Neural cell (in vitro differentiated cells): ENCODE data around the gene CCDC73. TPM values are rescaled to one million over a fixed set of nuclear protein-coding genes. Genes with fewer than 3 reads are reported as not detected.

ENCODE experiments used
- H2AFZ ChIP-seq: fragments of 200-600, 300-800 bp; sonication (generic), shearing (Covaris generic); 2 replicates; pipeline ENCODE4 v1.6.0; 2014; ENCODE audit warnings: low read depth, mild to moderate bottlenecking, antibody characterized with exemption, low read length, moderate library complexity
- H3F3A ChIP-seq: fragments of 200-600 bp; shearing (Covaris generic); 2 replicates; pipeline ENCODE4 v1.6.1; 2016; ENCODE audit warnings: mild to moderate bottlenecking, moderate library complexity, mixed read lengths, antibody characterized with exemption, low read length; ENCODE audit not compliant: insufficient read depth, poor library complexity, severe bottlenecking
- H3K27ac ChIP-seq: fragments of 200-600, 300-800 bp; sonication (generic), shearing (Covaris generic); 2 replicates; pipeline ENCODE4 v1.5.1; 2014; ENCODE audit warnings: mild to moderate bottlenecking, low read length, moderate library complexity
- H3K27me3 ChIP-seq: fragments of 300-800, 200-600 bp; sonication (generic), shearing (Covaris generic); 2 replicates; pipeline ENCODE4 v1.6.0; 2014; ENCODE audit warnings: mild to moderate bottlenecking, low read depth, low read length, moderate library complexity; ENCODE audit not compliant: insufficient read depth
- H3K36me3 ChIP-seq: fragments of 300-800, 200-600 bp; sonication (generic), shearing (Covaris generic); 2 replicates; pipeline ENCODE4 v1.5.1; 2014; ENCODE audit warnings: mild to moderate bottlenecking, antibody characterized with exemption, low read length, moderate library complexity; ENCODE audit not compliant: insufficient read depth
- H3K4me2 ChIP-seq: fragments of 300-800, 200-600 bp; sonication (generic), shearing (Covaris generic); 2 replicates; pipeline ENCODE4 v1.6.0; 2014; ENCODE audit warnings: mild to moderate bottlenecking, low read length
- H3K4me3 ChIP-seq: fragments of 300-800, 200-600 bp; sonication (generic), shearing (Covaris generic); 2 replicates; pipeline ENCODE4 v1.5.1; 2014; ENCODE audit warnings: mild to moderate bottlenecking, low read length, moderate library complexity
- H3K79me2 ChIP-seq: fragments of 200-600 bp; shearing (Covaris generic); replicated peaks from 2 replicates; pipeline ENCODE4 v1.6.0; 2014; ENCODE audit warnings: mild to moderate bottlenecking, low read length, moderate library complexity; ENCODE audit not compliant: insufficient read depth
- H3K9ac ChIP-seq: fragments of 300-800, 200-600 bp; sonication (generic), shearing (Covaris generic); 2 replicates; pipeline ENCODE4 v1.6.1; 2016; ENCODE audit warnings: mild to moderate bottlenecking, low read length, mixed read lengths
- H3K9me2 ChIP-seq: fragments of 200-600 bp; shearing (Covaris generic); 2 replicates; pipeline ENCODE4 v1.6.1; 2016; ENCODE audit warnings: mild to moderate bottlenecking, low read length, mixed read lengths; ENCODE audit not compliant: insufficient read depth
- H3K9me3 ChIP-seq: fragments of 200-600, 300-800 bp; sonication (generic), shearing (Covaris generic); 2 replicates; pipeline ENCODE4 v1.6.1; 2016; ENCODE audit warnings: mild to moderate bottlenecking, mixed run types, low read length, moderate library complexity, mixed read lengths
- H4K20me1 ChIP-seq: fragments of 200-600 bp; shearing (Covaris generic); 2 replicates; pipeline ENCODE4 v1.6.1; 2016; ENCODE audit warnings: mild to moderate bottlenecking, mixed run types; ENCODE audit not compliant: insufficient read depth
- CTCF ChIP-seq: fragments of 450-650 bp; IDR thresholded peaks from 2 replicates; pipeline ENCODE4 v1.5.1; 2014; ENCODE audit warnings: antibody characterized with exemption, mild to moderate bottlenecking, moderate library complexity; ENCODE audit not compliant: poor library complexity, severe bottlenecking
- EP300 ChIP-seq: fragments of 450-650 bp; conservative IDR thresholded peaks from 2 replicates; pipeline ENCODE4 v1.6.1; 2014; ENCODE audit warnings: antibody characterized with exemption, mild to moderate bottlenecking, moderate library complexity; ENCODE audit not compliant: poor library complexity, severe bottlenecking
- EZH2 ChIP-seq: fragments of 200-600, 300-800 bp; shearing (Covaris generic), sonication (generic); IDR thresholded peaks from 2 replicates; pipeline ENCODE4 v1.6.1; 2014; ENCODE audit warnings: antibody characterized with exemption, low read length, borderline replicate concordance, mild to moderate bottlenecking; ENCODE audit not compliant: insufficient read depth, poor library complexity, severe bottlenecking
- MXI1 ChIP-seq: fragments of 450-650 bp; conservative IDR thresholded peaks from 2 replicates; pipeline ENCODE4 v1.6.1; 2014; ENCODE audit warnings: antibody characterized with exemption, mild to moderate bottlenecking; ENCODE audit not compliant: poor library complexity, severe bottlenecking
- POLR2AphosphoS5 ChIP-seq: IDR thresholded peaks from 2 replicates; pipeline ENCODE4 v1.6.1; 2012
- RAD21 ChIP-seq: fragments of 450-650 bp; conservative IDR thresholded peaks from 2 replicates; pipeline ENCODE4 v1.6.1; 2014; ENCODE audit warnings: antibody characterized with exemption, mild to moderate bottlenecking, moderate library complexity
- REST ChIP-seq: IDR thresholded peaks from 2 replicates; pipeline ENCODE4 v1.6.1; 2012; ENCODE audit warnings: borderline replicate concordance
- SMC3 ChIP-seq: fragments of 450-650 bp; conservative IDR thresholded peaks from 2 replicates; pipeline ENCODE4 v1.6.1; 2014; ENCODE audit warnings: antibody characterized with exemption, mild to moderate bottlenecking, moderate library complexity; ENCODE audit not compliant: poor library complexity
- TAF1 ChIP-seq: IDR thresholded peaks from 2 replicates; pipeline ENCODE4 v1.6.1; 2012; ENCODE audit warnings: low read depth
- polyA plus RNA-seq: library from polyadenylated mRNA; depleted of rRNA; stranded (reverse); fragments of >200 nt; gene quantifications from 2 replicates; pipeline ENCODE4 v1.2.3, GENCODE V29; 2014

CCDC73 gene
- polyA plus RNA-seq, 1 donor from 2014 or later: 0.07 TPM

- Histone ChIP-seq H4K20me1 (no peaks in the 10 kb centered on the region), H3K9me2 (no peaks in the 10 kb centered on the region), H3K79me2 (no peaks in the 10 kb centered on the region), H3K4me3 (no peak overlapping the region), H2AFZ (no peak overlapping the region), H3K27me3 (no peaks in the 10 kb centered on the region), H3K36me3 (no peaks in the 10 kb centered on the region), H3F3A (no peaks in the 10 kb centered on the region), H3K27ac (no peak overlapping the region), H3K4me2 (no peak overlapping the region), H3K9me3 (no peaks in the 10 kb centered on the region), H3K9ac (no peak overlapping the region)
- TF ChIP-seq TAF1: no peak
- no peak for TF ChIP-seq REST
- no peak for TF ChIP-seq EZH2
- no peak for TF ChIP-seq RAD21
- no peak for TF ChIP-seq SMC3
- no peak for TF ChIP-seq CTCF
- TF ChIP-seq MXI1: no peak
- no peak for TF ChIP-seq EP300
- TF ChIP-seq POLR2AphosphoS5: no peak
Observed at GRCh38 chr11:32562839-32563599, 231.4 kb downstream of the CCDC73 start.

GRCh38 chr11:32561835-32562234 lies 232.6 kb downstream of the CCDC73 start:
- H3K27ac ChIP-seq: no peak overlapping the region
- H3K79me2 ChIP-seq: no peaks in the 10 kb centered on the region
- H3K9me2 ChIP-seq: no peaks in the 10 kb centered on the region
- no peak overlapping the region for H2AFZ ChIP-seq
- no peak overlapping the region for H3K9ac ChIP-seq
- no peaks in the 10 kb centered on the region for H3K27me3 ChIP-seq
- TF ChIP-seq MXI1 (no peak), EZH2 (no peak), EP300 (no peak), RAD21 (no peak), REST (no peak), TAF1 (no peak), SMC3 (no peak), CTCF (no peak), POLR2AphosphoS5 (no peak)
- H3K9me3 ChIP-seq: no peaks in the 10 kb centered on the region
- H4K20me1 ChIP-seq: no peaks in the 10 kb centered on the region
- H3K36me3 ChIP-seq: no peaks in the 10 kb centered on the region
- no peak overlapping the region for H3K4me2 ChIP-seq
- no peaks in the 10 kb centered on the region for H3F3A ChIP-seq
- no peak overlapping the region for H3K4me3 ChIP-seq
